ENCODE results near the gene FANK1.

FANK1 gene

DNA sequence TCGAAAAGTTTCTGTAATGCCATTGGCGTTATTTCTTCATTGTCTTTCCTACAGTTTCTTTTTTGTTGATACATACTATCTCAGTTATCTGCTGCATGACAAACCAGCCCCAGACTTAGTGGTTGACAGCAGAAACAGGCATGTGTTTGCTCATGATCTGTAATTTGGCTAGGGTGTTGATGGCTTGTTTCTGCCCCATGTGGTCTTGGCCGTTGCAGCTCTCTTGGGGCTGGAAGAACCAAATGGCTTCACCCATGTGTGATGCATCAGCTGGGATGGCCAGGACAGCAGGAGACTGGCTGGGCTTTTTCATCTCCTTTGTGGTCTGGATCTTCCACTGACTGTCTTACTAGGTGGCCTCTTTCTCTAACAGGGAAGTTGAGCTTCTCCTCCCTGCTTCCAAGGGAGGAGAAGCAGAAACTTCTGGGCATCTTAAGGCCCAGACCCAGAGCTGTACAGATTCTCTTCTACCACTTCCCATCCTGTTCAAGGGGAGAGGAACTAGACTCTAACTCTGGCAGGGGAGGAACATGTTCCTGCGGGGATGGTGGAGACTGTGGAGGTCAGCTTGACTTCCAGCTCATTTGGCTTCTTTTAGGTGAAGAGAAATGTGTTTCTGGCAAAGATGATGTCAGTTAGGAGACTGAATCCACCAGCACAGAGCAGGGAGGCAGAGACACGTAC, 89.3 kb downstream of the FANK1 start:
- no peak for DNase-seq (ENCODE audit: low read depth)

DNA sequence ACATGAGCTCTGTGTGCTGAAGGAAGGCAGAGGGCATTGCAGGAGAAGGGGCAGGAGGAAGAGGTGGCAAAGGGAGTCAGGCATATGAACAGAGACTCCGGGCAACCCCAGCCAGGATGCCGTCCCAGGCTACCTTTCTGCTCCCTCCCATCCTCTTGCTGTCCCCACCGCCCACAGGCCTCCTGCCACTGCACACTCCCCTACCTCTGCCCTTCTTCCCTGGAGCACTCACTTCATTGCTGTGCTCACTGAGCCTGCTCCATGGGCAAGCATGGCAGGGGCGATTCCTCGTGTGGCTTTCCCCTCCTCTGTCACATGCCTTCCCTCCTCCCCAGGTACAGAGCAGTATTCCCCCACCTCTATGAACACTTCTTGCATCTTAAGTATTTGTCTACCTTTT, 93.4 kb downstream of the FANK1 start:
- DNase-seq (ENCODE audit: low read depth): no peak

DNA sequence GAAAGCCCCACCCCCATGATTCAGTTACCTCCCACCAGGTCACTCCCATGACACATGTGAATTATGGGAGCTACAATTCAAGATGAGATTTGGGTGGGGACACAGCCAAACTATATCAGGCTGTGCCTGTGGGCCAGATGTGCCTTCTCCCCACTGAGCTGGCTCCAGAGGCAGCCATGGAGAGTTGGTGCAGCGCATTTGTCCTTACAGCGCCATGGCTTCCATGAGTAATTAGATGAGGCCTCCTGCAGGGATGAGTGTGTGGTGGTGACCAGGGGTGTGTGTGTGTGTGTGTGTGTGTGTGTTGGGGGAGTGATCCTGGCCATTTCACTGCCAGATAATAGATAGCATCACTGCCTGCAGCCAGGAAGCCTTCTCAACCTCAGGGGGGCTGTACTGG, 94.6 kb downstream of the FANK1 start:
- DNase-seq (ENCODE audit: low read depth): no peak

DNA sequence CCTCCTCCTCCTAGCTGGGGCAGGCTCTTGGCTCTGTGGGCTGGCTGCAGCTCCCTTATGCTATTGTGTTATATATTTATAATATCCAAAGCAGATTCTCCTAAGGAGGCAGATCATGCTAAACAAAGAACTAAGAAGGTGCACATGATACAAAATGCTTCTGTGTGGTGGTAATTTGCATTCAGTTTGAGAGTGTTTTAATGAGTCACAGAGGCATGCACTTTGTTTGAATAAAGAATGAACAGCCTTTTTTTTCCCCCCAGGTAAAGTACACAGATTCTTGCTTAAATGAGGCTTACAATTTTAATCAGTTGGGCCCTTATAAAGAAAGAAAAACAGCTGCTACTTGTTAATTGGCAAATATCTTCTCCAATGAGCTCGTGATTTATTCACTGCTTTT, 95.0 kb downstream of the FANK1 start:
- DNase-seq (ENCODE audit: low read depth): no peak

DNA sequence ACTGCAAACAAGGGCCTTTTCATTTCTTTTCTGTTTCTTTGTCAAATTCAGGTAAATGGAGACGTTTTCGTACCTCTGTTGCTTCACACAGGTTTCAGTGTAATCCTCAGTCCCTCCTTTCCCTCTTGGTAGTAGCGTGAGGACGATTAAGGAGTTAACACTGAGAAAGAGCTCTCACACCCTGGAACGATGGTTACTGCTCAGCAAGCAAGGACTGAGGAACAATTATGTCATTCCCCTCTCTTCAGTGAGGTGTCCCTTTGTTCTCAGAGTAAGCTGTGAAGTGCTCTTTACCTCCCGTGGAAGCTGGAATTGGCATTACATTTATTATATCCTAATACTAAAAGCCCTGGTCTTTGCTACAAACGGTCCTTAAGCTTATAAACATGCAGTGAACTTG, 95.9 kb downstream of the FANK1 start:
- no peak for DNase-seq (ENCODE audit: low read depth)

DNA sequence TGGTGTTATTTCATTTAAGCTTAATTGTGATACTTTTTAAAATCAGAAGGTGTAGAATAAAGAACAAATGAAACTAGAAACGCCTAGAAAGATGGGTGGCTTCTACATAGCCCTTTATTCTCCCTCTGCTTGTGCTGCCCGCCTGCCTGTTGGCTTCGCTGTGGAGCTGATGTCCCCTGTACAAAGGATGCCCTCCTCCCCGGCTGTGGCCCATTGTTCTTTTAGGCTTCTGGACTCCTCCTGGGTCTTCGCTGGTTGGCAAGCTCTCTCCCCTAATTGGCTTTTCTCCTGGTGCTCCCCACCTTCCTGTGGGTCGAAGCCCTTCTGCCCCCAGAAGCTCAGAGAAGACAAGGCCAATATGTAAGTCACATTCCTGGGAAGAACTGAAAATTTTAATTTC, 98.2 kb downstream of the FANK1 start:
- no peak for DNase-seq (ENCODE audit: low read depth)

DNA sequence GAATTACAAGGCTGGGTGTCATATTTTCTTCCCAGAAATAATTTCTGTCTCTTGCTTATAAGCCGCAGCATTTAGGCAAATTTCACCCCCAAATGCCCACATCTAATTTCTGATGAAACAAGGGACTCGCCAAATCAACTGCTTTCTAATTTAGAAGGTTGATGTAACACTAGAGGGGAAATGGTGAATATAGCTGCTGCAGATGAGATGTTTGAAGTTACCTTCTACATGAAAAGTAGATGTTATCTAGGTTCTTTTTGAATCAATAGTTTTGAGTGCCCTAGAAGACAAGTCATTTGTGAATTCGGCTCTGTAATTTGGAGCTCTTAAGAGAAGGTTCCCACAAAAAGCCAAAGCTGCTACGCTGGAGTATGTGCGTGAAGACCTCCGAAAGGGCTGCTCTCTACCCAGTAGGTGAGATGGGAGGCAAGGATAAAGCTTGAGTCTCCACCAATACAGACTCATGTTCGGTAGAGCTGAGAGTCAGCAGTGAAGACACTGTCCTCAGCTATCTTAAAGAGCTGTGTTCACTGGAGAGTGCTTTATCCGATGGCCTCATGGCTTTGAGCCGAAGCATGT, 99.5 kb downstream of the FANK1 start:
- DNase-seq (ENCODE audit: low read depth): no peak

DNA sequence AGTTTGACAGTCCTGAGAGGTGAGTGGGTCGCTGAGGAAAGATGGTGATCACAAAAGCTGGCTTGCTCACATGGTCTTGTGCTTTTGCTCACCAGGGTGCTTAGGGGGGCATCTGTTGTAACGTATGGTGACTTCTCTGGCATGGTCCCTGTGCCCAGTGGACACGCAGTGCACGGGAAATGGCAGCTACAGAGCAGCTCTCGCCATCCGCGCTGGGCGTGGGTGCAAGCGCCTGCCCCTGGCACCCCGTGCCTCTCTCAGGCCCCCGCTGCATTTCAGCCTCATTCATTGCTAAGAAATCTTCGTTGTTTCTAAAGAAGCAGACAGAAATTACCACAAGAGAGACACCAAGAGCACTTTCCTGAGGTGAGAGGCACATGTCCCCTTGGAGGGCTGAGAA, 101.2 kb downstream of the FANK1 start:
- DNase-seq (ENCODE audit: low read depth): no peak

DNA sequence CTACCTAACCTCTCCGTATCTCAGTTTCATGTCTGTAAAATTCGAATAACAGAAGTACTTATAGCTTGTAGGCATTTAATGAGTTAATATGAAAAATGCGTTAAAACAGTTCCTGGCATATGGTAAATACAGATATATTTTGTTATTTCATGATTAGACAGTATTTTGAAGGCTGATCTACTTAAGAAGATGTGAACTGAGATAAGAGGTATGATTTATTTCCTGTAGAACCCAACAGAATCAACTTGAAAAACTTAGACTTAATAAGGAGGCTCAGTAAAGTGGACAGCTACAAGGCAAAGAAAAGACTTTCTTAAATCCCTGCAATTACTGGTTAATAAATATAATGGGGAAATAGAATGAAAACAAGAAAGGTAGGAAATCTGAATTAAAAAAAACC, 103.3 kb downstream of the FANK1 start:
- DNase-seq (ENCODE audit: low read depth): no peak

DNA sequence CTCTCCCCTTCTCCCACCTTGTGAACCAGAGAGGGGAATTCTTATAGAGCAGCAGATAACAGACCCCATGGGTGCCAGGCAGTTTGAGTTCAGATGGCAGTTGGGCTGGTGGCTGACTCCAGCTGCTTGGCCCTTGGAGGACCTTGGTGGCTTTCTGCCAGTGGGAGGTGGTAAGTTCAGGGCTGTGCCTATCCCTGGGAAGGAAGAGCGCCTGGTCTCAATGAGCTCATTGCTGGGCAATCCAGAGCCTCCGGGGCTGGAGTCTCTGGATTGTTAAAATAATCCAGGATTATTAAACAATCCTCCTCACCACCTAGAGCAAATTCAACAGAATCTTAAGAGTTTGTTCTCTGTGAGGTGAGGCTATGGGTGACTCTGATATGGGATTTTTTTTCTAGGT, 105.2 kb downstream of the FANK1 start:
- no peak for DNase-seq (ENCODE audit: low read depth)

DNA sequence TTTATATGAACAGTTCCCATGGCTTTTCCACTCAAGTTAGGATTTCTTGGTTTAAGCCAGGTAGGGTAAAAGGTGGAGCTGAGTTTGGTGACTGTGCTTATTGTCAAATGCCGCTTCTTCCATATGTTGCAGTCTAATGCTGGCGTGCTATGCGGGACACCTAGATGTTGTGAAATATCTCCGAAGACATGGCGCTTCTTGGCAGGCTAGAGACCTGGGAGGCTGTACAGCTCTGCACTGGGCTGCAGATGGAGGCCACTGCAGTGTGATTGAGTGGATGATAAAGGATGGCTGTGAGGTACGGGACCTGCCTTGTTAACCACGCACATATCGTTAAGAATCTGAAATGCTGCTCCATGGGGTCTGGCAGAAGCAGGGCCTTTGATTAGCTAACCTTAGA, 108.4 kb downstream of the FANK1 start:
- DNase-seq (ENCODE audit: low read depth): no peak

DNA sequence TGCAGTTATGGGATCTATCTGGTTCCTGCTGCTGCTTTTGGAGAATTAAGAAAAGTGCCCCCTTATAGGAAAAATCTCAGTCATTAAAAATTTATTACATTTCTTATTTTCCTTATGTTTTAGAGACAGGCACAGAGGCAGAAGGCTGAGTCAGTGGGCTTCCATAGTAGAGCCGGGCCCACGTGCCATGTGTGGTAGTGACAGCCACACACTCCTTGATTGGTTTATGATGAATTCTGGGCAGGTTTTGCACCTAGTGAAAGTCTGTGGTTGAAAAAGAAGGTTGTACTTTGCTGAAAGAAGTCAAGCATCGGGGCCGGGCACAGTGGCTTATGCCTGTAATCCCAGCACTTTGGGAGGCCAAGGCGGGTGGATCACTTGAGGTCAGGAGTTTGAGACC, 109.9 kb downstream of the FANK1 start:
- DNase-seq (ENCODE audit: low read depth): no peak

DNA sequence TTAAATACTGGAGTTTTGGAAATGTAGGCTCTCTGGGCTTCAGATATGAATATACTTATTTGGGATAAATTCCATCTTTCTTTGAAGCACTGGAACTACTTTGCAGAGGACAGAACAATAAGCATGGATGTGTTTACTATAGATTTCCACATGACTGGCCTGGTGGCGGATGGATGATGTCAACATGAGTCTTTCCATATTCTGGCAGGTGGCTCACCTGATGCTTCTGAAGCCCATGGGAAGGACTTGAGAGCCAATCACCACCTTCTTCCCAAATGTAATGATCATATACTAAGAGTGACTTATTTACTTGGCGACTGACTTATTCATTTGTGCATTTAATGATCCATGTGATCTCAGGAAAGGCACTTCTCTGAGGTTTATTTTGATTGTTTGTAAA, 110.5 kb downstream of the FANK1 start:
- no peak for DNase-seq (ENCODE audit: low read depth)

DNA sequence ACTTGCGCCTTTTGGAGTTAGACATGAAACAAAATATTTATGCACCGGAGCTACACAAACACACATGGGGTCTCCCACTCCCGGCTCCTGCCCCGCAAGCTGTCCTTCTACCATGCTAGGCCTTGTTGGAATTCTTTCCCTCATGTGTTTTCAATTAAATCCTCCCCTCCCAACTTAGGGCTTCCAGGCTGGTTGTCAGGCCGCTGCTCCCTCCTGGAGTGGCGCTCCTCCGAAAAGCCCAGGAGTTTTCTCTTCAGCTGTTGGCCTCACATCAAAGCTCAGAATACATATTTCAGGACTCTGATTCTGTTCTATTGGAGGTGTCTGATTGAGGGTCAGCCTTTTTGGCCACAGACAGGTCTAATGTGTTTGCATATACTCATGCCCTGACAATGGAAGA, 113.3 kb downstream of the FANK1 start:
- DNase-seq (ENCODE audit: low read depth): no peak

DNA sequence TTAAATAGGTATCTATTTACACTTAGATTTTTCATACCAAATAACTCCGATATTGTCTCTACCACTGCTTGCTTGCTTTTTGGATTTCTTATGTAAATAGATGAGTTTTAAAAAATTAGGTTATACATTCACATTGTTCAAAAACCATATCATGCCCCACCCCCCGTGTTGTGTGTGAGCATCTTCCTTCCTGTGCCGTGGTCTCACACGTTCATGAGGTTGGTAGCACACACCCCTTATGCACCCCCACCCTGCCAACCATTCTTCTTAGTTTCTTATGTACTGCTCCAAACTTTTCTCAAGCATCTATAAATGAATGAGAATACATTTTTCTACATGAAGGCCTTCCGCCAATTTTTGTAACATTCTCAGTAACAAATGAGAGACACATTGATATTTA, 115.6 kb downstream of the FANK1 start:
- no peak for DNase-seq (ENCODE audit: low read depth)

DNA sequence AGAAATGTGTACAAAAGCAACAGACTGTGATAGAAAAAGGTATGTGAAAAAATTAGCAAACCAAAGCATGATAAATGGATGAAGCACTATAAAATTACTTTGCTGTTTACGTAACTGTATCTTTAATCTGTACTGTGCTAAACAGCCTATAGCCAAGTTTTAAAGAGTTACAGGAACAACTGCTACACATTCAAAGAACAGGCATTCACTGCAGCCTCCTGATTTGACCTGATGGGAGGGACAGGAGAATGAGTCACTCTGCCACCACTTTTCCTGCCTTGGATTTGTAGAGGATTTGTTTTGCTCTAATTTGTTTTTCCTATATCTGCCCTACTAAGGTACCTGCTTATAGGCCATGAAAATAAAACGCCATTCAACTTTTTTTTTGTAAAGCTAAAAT, 116.1 kb downstream of the FANK1 start:
- DNase-seq (ENCODE audit: low read depth): no peak

DNA sequence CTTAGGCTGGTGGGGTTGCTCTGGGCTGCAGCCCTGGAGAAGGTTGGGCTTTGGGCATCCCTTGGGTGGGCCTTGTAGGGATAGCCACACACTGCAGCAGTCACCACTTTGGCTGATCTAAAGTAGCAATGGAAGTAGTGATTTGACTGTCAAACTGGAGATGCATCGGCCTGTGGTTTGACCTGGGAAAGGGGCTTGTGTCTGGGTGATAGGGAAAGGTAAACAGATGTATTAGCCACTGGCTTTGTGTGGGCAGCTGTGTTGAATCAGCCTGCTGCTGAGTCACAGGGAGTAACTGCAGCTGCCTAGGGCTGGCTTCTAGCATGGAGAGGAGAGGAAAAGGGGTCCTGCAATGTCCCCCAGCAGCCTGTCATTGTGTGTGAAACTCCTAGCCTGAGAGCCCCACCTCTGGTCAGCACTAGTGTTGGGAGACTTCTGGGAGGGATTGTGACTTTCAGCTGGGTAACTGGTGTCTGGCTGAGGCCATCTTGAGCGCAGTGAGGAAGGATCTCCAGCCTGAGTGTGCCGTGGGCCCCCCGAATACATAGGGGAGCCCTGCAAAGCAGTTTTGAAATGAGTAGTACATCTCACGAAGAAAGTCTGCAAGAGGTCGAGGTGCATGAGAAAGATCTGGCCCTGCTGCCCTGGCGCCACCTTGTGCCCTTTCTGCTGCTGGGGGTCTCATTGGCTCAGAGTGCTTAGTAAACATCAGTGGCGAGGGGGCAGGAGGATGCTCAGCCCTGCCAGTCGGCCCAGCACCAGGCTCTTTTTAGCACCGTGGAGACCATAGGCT, 117.3 kb downstream of the FANK1 start:
- peak; percentile 35 for DNase-seq (ENCODE audit: low read depth)

DNA sequence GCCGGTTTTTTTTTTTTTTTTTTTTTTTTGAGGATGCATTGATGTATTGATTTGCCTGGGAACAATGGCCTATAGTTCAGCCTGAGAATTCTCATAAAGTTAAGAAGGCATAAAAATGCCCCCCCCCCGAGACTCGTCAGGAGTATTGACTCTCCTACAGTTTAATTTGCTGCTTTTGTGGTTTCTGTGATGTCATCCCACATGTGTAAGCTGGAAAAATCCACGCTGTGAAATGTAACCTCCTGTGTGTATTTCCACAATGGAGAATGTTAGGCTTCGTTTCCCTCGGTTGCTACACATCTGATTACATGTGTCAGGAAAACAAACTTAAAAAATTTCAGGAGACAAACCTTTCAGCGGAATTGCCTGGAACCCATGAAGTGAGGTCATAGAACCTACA, 117.9 kb downstream of the FANK1 start:
- DNase-seq (ENCODE audit: low read depth): peak; percentile 70

DNA sequence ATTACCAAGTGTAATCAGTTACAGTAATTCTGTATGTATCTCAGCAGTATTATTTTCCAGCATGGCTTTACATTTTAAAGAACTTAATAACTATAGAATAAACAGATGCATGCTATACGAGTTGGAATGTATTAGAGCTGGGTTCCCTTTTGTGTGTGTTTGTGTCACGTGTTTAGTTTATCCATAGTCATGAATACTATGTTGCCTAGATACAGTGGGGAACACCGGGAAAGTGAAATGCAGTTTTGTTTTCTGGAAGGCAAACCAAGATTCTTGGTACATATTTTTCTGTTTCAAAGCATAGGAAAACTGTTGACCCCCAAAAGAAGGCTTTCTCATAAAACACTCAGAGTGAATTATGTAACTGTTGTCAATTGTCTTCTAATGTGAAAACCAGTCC, 119.0 kb downstream of the FANK1 start:
- DNase-seq (ENCODE audit: low read depth): no peak

DNA sequence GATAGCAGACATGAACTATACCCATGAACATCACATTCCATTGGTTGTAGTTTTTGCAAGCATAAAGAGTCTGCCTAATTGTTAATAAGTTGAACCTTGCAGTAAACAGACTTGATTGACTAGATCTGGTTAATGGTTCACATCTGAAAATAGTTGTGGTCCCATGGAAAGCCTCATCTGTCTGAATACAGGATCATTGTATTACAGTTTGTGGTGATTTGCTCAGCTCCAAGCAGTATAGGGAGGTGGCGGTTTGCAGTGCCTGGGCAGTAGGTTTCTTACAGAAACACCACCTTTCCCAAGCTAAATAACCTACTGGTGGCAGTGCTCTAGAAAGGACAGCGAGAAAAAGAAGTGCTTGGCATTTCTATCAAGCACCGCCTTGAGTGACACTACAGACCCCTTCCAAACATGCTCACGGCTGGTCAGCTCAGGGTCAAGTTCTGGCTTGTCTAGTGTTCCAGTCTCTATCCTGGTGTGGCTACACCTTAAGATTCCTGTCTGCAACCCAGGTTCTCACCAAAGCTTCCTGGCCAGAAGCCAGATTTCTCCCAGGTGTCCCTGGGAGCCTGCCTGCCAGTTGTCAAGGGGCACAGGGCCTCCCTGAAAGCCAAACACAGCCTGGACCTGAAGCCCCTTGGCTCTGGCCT, 119.9 kb downstream of the FANK1 start:
- no peak for DNase-seq (ENCODE audit: low read depth)

DNA sequence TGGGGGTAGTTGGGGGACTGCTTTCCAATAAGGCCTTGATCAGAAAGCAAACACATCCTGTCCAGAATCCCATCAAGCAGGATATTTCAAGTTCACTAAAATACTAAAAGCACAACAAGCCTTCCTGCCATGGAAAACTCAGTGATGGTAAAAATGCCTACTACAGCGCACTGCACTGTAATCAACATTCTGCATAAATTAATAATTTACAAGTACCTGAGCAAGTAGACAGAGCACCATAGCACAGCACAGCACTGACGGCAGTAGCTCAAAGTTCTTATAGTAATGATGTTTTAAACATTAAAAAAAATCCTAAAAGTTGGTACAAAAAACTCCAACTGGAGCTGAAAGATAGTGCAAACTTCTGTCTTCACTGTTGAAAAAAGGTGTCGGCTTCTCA, 120.5 kb downstream of the FANK1 start:
- no peak for DNase-seq (ENCODE audit: low read depth)

DNA sequence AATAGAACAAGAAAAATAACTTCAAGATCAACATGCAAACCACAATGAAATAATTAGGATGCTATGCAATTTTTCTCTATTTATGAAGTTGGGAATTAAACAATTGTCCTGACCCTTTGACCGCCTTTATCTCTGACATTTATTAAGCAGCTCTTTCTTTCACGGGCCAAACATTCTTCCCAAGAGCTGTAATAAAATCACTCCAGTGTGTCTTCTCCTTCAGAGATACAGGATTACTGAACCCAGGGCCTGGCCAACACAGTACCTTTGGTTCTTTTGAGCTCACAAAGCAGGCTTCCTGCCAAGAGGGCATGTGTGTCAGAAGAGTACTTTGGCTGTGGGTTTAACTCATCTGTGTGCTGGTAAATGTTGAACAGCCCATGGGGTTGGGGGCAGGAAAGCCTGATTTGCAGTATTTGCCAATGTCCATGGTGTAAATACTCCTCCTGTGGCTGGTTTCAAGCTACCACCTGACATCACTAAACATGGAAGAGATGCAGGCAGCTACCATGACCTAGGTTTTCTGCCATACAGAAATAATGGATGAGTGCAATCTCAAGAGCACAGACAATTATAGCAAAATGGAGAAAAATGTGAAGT, 121.7 kb downstream of the FANK1 start:
- no peak for DNase-seq (ENCODE audit: low read depth)
